HG03354 (cell line): ENCODE measurements around the gene CDK4.
A peak's percentile ranks its signal among the peaks of the same experiment; 100 is the strongest.

Experiments
- ATAC-seq: cut with Tn5 transposase; IDR thresholded peaks from one replicate; pipeline ENCODE4 v1.9.1; 2021; ENCODE audit warnings: mild to moderate bottlenecking; ENCODE audit not compliant: unreplicated experiment, poor library complexity, severe bottlenecking

Gene CDK4

GRCh38 chr12:57717846-57718640, 34.1 kb downstream of the CDK4 start:
- ATAC-seq: no peak

DNA sequence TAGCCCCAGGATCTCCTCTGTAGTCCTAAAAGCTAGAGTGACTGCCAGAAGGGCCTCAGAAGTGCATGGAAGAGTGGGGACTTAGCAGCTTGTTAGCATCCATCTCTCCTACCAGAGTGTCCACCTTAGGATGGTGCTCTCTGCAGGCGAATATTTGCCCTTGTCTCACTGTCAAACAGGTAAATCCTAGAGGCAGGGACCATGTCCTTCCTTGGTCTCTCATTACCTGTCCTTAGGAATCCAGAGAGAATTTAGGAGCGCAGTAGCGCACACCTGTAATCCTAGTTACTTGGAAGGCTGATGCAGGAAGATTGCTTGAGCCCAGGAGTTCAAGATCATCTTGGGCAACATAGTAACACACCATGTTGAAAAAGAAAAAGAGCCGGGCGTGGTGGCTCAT, 35.0 kb downstream of the CDK4 start:
- ATAC-seq: no peak

GRCh38 chr12:57716305-57716704, 35.8 kb downstream of the CDK4 start:
- ATAC-seq: no peak

DNA sequence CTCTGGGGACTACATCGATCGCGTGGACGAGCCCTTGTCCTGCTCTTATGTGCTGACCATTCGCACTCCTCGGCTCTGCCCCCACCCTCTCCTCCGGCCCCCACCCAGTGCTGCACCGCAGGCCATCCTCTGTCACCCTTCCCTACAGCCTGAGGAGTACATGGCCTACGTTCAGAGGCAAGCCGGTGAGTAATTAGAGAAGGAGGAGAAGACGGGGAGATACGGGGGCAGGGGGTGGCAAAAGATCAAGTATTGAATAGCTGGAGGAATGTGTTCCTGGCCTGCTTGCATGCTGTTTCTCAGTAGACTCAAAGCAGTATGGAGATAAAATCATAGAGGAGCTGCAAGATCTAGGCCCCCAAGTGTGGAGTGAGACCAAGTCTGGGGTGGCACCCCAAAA, 36.3 kb downstream of the CDK4 start:
- no peak for ATAC-seq

DNA sequence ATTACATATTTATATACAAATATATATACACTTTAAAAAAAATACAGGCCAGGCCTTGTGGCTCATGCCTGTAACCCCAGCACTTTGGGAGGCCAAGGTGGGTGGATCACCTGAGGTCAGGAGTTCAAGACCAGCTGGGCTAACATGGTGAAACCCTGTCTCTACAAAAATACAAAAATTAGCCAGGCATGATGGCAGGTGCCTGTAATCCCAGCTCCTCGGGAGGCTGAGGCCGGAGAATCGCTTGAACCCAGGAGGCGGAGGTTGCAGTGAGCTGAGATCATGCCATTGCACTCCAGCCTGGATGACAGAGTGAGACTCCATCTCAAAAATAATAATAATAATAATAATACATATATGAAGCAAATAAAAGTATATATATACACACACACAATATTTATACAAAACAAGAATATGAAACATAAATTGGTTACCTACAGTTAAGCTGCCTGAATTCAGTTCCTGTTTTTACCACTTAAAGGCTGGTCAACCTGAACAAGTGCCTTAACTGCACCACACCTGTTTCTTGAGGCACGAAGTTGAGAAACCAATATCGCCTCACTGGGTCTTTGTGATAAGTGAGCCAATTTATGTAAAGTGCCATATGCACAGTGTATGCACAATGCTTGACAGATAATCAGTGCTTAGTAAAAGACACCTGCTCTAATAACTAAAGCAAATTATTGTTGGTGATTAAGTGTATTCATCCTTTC, 36.9 kb downstream of the CDK4 start:
- peak; percentile 72 for ATAC-seq

DNA sequence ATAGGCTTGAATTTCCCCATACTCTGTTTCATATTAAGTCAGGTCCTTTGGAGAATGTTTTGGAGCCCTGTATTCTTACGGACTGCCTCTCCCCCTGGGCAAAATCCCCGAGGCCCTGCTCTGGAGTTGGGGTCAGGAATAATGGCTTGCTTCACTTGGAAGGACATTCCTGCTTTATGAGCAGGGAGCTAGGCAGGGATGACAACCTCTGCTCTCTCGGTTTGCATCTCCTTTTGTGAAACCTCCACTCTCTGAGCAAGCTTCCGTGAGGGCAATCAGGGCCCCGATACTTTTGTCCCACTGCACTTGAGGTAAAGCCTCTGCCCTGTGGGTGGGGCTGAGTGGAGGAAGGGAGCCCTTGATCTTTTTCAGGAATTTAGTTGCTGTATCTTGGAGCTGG, 38.9 kb downstream of the CDK4 start:
- no peak for ATAC-seq

GRCh38 chr12:57712701-57713100, 39.4 kb downstream of the CDK4 start:
- no peak for ATAC-seq

- no peak for ATAC-seq
Measured at GRCh38 chr12:57708296-57708695, 43.8 kb downstream of the CDK4 start.

DNA sequence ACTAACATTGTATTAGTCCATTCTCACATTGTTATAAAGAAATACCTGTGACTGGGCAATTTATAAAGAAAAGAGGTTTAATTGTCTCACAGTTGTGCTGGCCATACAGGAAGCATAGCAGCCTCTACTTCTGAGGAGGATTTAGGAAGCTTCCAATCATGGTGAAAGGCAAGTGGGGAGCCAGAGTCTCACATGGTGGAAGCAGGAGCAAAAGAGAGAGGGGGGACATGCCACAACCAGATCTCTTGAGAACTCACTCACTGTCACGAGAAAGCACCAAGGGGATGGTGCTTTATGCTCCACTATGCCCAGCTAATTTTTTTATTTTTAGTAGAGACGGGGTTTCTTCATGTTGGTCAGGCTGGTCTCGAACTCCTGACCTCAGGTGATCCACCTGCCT, 44.9 kb downstream of the CDK4 start:
- no peak for ATAC-seq

- no peak for ATAC-seq
Measured at GRCh38 chr12:57700317-57700716, 51.8 kb downstream of the CDK4 start.

GRCh38 chr12:57698414-57698813, 53.7 kb downstream of the CDK4 start:
- no peak for ATAC-seq
